GM18498 (cell line): ENCODE measurements around the gene RPLP2.

Source experiments
- ATAC-seq: cut with Tn5 transposase; IDR thresholded peaks from one replicate; pipeline ENCODE4 v1.9.1; 2021; ENCODE audit warnings: mild to moderate bottlenecking, moderate library complexity; ENCODE audit not compliant: unreplicated experiment

The RPLP2 gene

DNA sequence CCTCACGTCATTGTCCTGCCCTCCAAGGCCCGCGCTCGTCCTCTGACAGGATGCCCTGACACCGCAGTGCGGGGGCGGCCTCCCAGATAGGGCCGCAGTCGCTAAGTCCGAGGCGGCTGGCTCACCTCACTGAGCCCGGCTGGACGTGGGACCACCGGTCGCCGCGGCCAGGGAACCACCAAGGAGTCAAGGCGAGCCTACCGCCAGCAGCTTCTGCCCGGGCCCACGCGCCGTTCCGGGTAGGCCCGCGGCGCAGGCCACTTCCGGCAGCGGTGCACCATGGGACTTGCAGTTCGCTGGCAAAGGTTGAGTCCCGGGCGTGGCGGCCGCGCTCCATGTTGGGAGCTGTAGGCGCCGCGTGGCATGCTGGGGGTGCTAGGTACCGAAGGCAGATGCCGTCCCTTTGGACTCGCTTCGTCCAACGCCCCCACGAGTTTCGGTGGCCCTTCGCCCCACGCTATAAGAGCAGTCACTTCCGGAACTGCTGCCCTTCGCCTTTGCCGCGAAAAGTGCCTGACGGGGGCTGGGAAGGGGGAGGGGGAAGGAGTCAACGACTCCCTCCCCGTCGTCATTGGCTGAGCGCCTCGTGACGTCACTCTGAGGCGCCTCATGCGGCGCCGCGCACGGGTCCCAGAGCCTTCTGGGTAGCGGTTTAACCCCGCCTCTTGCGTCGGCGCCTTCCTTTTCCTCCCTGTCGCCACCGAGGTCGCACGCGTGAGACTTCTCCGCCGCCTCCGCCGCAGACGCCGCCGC, at the start of gene RPLP2:
RPLP2 (plus strand) TSS at position 681 of the 753 bp plus-strand sequence. CDS start 268 bp downstream, outside the sequence.
- peak; percentile 76 for ATAC-seq

DNA sequence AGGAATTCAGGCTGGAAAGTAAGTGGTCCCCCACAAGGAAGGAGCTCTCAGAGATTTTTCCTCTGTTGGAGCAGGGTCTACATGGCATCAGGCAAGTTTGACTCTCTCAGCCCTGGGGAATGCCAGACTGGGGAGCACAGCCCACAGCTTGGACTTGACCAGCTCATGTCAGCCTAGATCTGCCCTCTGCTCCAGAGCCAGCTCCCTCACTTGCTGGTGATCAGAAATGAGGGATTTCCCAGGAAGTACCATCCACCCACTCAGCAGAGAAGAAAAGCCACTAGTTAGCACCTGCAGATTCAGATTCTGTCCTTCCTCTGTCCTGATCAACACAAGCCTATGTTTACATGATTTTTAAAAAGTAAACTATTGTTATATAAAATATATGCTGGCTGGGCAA, 49.5 kb upstream of the RPLP2 start:
- no peak for ATAC-seq

DNA sequence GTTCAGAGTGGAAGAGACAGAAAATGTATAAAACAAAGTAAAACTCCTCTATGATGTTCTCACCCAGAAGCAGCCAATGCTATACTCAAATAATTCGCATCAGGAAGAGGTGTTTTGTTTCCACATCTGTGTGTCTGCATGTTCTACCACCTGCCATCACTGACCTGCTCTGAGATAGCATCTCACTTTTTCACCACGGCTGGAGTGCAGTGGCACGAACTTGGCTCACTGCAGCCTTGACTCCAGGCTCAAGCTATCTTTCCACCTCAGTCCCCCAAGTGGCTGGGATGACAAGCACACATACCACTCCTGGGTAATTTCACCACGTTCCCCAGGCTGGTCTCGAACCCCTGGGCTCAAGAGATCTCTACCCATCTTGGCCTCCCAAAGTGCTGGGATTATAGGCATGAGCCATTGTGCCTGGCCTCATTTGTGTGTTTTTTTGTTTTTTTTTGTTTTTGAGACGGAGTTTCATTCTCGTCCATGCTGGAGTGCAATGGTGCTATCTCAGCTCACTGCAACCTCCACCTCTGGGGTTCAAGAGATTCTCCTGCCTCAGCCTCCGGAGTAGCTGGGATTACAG, 48.1 kb upstream of the RPLP2 start:
- ATAC-seq, result no peak

DNA sequence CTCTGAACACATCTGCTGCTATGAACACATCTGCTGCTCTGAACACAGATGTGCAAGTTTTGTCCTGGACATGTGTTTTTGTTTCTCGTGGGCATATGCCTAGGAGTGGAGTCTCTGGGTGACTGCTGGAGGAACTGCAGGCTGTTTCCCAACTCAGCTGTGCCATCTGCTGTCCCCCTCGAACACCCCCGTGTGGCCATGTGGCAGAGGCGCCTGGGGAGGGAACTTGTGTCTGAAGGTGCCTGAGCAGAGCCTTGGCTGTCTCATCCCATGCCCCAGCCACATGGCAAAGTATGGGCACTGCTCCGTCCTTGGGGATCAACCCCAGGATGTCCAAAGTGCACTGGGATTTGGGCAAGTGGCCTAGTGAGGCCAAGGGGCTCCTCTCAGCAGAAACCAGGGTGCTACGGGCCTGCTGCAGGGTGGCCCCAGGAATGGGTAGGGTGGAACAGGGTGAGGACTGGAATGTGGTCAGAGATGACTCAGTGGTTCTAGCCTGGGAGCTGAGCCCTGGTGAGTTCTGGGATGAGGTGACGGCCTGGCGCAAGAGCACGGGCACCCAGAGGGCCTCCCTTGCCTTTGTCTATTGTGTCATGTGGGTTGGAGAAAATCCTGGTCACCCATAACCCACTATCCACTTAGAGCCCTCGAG, 47.2 kb upstream of the RPLP2 start:
- ATAC-seq, result no peak

DNA sequence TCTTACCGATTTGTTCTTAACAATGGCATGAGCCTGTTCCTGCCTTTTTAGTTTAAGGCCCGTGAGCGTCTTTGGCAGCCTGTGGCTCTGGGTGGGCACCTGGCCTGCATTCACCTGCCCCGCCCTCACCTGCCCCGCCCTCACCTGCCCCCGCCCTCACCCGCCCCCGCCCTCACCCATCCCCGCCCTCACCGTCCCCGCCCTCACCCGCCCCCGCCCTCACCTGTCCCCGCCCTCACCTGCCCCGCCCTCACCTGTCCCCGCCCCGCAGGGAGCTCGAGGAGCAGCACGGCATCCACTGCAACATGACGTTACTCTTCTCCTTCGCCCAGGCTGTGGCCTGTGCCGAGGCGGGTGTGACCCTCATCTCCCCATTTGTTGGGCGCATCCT, 46.7 kb upstream of the RPLP2 start:
- no peak for ATAC-seq

DNA sequence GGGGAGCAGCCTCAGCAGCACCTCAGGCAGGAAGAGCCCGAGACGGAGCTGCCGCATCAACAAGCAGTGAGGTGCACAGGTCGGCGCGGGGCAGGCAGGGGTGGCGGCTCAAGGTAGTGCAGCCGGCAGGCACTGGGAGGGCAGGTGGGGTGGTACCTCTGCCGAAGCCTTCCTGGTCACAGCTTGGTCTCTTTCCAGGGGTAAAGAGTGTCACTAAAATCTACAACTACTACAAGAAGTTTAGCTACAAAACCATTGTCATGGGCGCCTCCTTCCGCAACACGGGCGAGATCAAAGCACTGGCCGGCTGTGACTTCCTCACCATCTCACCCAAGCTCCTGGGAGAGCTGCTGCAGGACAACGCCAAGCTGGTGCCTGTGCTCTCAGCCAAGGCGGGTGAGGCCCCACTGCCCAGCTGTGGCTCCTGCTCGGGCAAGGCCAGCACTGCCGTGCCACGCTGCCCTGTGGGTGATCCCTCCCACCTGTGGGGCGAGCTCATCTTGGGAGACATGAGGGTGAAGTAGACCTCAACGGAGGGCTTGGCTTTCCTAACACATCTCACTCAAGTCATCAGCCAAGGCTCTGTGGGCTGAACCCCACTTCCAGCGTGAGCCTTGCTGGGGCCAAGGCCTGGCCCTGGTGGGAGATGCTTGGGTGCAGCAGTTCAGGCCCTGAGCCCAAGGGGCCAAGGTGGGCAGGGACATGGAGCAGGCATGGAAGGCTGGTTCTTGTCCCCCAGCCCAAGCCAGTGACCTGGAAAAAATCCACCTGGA, 46.0 kb upstream of the RPLP2 start:
- no peak for ATAC-seq

DNA sequence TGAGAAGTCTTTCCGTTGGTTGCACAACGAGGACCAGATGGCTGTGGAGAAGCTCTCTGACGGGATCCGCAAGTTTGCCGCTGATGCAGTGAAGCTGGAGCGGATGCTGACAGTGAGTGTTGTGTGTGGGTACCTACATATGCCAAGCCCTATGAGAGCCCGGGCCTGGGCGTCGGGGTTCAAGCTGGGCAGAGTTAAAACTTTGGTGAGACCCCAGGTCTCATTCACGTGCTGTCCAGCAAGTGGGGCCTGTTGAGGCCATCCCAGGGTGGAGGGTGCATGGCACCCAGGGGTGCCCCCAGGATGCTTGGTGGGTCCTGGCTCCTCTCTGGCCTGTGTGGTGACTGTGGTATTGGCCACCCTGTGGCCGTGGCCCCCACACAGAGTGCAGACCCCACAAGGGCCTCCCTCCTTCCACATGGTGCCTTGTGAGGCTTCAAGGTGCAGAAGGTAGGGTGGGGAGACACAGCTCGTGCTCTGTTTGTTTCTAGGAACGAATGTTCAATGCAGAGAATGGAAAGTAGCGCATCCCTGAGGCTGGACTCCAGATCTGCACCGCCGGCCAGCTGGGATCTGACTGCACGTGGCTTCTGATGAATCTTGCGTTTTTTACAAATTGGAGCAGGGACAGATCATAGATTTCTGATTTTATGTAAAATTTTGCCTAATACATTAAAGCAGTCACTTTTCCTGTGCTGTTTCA, 45.3 kb upstream of the RPLP2 start:
- ATAC-seq, result no peak

DNA sequence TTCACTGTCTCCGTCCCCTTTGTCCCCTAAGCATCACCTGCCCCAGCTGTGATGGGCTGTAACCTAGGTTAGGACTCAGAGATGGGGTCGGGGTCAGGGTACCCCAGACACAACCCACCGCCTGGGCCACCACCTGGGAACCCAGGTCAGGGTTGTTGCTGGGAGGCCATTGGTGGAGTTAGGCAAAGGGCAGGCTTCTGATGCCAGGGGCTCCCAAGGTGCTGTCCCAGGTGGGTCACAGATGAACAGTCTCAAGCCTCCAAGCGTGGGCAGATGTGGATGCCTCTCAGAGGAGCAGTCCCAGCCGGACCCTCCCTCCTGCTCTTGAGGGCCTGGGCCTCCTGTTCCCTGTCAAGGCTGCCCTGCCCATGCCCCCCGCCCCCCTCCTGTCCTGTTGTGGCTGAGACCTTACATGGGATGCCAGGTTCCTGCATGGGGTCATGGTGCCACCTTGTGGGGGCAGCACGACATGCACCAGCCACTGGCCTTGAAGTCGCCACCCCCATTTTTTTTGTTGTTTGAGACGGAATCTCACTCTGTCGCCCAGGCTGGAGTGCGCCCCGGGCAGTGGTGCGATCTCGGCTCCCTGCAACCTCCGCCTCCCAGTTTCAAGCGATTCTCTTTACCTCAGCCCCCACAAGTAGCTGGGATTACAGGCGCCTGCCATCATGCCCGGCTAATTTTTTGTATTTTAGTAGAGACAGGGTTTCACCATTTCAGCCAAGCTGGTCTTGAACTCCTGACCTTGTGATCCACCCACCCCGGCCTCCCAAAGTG, 44.6 kb upstream of the RPLP2 start:
- ATAC-seq, result peak; percentile 47

DNA sequence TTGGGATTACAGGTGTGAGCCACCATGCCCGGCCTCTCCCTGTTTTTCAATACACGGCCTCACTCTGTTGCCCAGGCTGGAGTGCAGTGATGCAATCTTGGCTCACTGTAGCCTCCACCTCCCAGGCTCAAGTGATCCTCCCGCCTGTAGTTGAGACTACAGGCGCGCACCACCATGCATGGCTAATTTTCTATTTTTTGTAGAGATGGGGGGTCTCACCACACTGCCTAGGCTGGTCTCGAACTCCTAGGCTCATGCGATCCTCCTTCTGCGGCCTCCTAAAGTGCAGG, 44.0 kb upstream of the RPLP2 start:
- ATAC-seq, result no peak

DNA sequence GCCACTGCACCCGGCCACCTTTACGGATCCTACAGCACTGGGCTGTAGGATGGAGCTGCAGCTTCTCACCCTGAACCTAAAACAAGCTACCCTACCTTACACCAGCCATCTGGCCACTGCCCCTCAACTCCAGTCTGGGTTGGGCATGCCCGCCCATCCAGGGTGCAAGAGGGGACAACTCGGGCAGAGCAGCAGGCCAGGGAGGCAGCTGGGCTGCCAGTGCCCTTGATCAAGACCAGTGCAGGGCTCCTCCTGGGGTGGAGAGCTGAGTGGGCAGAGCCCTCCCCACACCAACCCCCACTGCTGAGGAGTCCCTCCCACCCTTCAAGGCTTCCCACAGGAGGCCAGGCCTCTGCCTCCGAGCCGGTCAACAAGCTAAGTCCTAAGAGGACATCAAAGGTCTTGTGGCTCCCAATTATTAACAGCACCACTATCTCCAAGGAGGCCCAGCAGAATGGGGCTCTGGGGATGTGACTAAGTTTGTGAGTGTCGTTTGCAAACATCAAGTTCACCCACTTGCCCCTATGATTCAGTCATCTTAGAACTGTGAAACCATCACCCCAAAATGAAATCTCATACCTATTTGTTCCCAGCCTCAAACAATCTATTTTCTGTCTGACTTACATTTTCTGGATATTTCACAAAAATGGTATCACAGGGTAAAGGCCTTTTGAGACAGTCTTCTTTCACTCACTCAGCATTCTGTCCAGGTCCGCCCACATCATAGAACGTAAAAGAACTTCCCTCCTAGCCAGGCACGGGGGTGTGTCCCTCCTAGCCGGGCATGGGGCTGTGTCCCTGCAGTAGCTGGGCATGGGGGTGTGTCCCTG, 43.4 kb upstream of the RPLP2 start:
- no peak for ATAC-seq

DNA sequence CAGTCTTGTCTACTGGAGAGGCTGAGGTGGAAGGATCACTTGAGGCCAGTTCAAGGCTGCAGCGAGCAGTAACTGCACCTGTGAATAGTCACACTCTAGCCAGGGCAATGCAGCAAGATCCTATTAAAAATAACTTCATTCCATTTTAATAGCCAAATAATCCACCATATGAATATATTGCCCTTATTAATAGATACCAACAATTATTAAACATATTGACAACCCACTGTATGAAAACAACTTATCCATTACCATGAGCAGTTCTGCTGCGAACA, 42.9 kb upstream of the RPLP2 start:
- no peak for ATAC-seq

DNA sequence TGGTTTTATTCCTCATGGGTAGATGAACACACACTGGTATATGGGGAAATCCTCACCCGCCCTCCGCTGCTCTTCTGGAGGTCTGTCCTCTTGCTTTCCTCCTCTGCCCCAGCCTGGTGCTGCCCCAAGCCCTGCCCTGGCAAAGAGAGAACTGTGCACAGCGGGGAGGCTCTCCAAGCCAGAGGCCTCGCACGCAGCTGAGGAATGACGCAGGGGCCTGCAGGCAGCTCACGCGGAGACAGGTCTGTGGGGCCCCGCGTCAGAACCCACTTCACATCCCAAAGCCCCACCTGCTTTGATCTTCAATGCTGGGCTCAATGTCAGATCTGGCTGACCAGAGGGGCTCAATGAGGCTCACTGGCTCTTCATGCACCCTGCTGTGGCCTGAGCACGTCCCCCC, 42.5 kb upstream of the RPLP2 start:
- no peak for ATAC-seq

DNA sequence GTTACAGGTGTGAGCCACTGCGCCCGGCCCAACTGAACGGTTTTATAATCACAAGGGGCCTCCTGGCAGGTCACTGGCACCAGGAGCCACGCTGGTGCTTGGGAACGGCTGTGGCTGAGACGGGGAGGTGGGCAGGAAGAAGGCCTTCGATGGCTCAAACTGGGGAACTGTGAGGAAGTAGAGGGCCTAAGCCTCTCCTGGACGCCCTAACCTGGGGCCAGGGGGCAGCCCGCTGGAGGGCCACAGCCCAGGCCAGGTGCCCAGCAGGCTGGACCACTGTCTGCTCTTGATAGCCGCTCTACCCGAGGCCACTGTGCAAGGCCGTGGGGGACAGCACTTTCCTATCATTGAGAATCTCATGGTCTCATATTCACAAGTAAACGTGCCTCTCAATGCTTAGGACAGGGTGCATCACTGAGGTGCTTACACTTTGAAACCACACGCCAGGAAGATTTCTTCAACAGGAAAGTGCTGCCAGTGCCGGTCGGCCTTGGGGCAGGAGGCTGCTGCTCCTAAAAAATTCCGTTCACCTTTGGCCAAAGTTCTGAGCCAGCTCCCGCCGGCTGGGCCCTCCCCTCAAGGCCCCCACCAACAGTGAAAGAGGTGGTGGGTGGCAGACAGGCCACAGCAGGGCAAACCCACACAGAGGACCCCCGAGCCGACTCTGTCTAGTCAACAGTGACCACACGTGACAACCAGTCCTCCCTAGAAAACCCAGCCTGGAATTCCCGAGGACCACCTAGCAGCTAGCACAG, 39.7 kb upstream of the RPLP2 start:
- no peak for ATAC-seq

DNA sequence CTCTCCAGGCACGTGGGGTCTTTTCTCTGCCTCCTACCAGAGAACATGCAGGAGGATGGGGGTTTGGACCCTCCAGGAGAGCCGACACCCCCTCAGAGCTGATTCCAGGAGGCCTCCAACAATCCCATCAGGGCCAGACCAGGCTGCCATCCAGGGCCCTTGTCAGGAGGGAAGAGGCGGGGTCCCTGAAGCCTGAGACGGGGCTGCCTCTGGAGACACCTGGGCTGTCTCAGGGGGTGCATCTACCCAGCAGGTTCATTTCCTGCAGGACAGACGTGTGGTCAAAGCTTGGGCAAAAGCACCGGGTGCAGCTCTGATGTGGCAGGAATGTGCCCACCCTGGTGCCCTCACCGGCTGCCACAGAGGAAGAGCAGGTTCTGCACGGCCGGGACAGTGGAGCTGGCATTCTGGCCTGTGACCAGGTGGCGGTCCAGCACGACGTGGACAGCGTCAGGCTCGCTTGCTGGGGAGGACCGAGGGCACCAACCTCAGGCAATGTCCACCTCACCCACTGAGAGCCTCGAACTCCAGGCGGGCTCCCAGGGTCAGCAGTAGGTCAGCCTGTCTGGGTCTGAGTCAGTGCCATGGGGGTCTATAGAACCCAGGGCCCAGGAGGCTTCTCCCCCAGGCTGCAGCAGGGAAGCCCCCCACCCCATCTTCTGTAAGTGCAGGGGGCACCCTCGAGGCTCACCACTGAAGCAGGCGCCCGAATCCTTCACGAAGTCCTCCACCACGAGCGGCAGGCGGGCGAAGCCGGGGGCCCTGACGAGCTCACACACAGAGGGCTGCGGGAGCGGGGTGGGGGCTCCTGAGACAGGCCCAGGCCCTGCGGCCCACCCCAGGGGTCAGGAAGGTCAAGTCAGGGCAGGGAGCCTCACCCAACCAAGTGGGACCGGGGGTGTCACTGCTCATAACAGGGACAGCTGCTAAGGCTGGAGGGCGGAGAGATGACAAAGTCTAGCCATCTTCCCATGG, 38.8 kb upstream of the RPLP2 start:
- ATAC-seq, result no peak

DNA sequence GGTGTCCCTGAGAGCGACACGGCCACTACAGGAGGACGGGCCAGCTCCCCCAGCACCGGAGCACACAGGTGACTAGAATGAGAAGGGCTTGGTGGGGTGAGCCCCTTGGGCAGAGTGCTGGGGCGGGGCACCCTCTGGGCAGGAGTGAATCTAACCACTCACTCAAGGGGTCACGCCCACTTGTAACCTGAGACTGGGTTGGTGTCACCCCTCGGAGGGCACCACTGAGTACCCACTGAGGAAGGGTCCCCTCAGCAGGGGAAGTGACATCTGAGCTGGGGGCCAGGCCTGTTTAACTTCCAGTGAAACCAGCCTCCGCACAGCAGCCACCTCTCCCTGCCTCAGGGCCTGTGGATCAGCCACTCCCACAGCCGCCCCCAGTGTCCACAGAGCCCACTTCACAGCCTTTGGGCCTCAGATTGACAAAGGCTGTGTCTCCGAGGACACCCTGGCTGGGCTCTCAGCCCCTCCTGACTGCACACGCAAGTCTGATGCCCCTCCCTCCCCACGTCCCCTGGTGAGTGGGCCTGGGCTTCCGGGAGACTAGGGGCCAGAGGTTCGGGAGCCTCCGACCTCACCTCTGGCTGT, 38.1 kb upstream of the RPLP2 start:
- no peak for ATAC-seq

DNA sequence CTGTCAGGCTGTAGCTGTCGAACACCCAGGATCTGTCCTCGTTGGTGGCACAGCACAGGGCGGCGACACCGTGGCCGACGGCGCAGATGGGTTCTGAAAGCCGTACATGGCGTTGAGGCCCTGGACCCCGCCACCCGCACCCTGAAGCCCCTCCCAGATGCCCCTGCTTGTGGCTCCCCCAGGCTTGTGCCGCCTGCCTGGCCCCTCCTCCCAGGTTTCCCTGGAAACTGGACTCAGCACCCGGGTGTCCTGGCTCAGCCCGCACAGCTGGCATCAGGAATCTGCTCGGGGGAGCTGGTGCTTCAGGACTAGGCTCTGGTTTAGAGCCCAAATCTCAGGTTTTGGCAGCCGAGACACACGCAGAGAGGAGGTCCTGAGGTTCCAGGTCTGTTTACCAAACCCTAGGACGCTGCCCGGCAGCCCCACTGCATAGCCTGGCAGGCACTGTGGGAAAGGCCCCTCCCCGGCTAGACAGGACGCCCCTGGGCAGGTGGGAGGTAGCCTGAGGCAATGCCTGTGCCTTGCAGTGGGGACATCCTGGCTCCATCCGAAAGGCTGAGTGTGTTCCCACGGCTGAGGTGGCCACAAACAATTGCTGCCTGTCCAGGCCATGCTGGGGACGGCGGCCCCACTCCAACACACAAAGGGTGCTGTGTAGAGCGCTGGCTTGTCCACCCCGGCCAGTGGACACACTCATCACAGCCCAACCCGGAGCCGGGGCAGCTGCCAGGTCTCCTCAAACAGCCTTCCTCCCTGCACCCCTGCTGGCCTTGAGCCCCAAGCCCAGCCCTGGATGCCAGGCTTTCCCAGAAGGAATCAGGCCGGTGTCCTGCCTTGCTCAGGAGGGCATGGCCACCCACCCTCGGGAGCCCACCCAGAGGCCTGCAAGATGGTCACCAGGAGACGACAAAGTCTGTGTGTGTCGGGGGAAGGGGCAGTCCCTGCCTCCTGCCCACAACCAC, 37.1 kb upstream of the RPLP2 start:
- ATAC-seq, result no peak
